ENCODE results near the gene NOC2L. TPM values are rescaled to one million over a fixed set of nuclear protein-coding genes. Genes with fewer than 3 reads are reported as not detected.

The NOC2L gene
- total RNA-seq, 1 experiment from 2014 or later: 130 TPM

GRCh38 chr1:932173-932510, 26.9 kb downstream of the NOC2L start:
- Histone ChIP-seq H3K23ac (ENCODE audit: insufficient read length, low read depth, low read length) (no peak overlapping the region), H3K27ac (ENCODE audit: insufficient read length, low read depth, low read length) (no peak overlapping the region), H2AK5ac (ENCODE audit: insufficient read length, low read length) (no peak overlapping the region), H3K4me2 (ENCODE audit: insufficient read depth, insufficient read length, low read length) (no peak overlapping the region), H4K8ac (replicated peaks; ENCODE audit: insufficient read length, low read depth, low read length) (no peak overlapping the region), H2BK5ac (ENCODE audit: insufficient read length, low read length) (no peak overlapping the region), H2AFZ (ENCODE audit: low read length) (no peak overlapping the region), H3K27me3 (ENCODE audit: insufficient read depth, low read length) (peaks cover 62% of the 10 kb centered on the region), H4K5ac (ENCODE audit: insufficient read length, low read depth, low read length) (no peak overlapping the region), H3K79me2 (ENCODE audit: insufficient read depth, low read length) (no peaks in the 10 kb centered on the region), H3K79me1 (ENCODE audit: insufficient read depth, low read depth, low read length, poor library complexity, severe bottlenecking) (no peaks in the 10 kb centered on the region), H2BK120ac (ENCODE audit: low read depth, low read length, poor library complexity, severe bottlenecking) (no peak overlapping the region), H3K14ac (ENCODE audit: insufficient read depth, low read length) (no peak overlapping the region), H4K91ac (ENCODE audit: insufficient read length, low read depth, low read length) (no peak overlapping the region), H2BK15ac (ENCODE audit: low read depth, low read length) (no peak overlapping the region), H3T11ph (ENCODE audit: low read length) (no peak overlapping the region), H3K18ac (ENCODE audit: insufficient read length, low read depth, low read length) (no peak overlapping the region), H4K20me1 (ENCODE audit: control insufficient read depth, insufficient read depth, insufficient read length) (peaks cover 5% of the 10 kb centered on the region), H3K4ac (ENCODE audit: low read depth, low read length) (no peak overlapping the region), H3K9ac (ENCODE audit: extremely low read depth, insufficient read length, low read length) (no peak overlapping the region), H3K56ac (ENCODE audit: insufficient read length, low read depth, low read length) (no peak overlapping the region), H2BK12ac (ENCODE audit: insufficient read length, low read depth, low read length) (no peak overlapping the region), H3K4me1 (ENCODE audit: insufficient read depth, low read length) (no peaks in the 10 kb centered on the region), H3K9me3 (ENCODE audit: control insufficient read depth, low read depth, low read length) (no peaks in the 10 kb centered on the region), H2BK20ac (ENCODE audit: low read depth, low read length, poor library complexity, severe bottlenecking) (no peak overlapping the region), H3K23me2 (ENCODE audit: insufficient read length, low read depth, low read length, poor library complexity, severe bottlenecking) (no peaks in the 10 kb centered on the region)
- Mint-ChIP-seq H3K27me3 (ENCODE audit: low read depth) (peaks cover 89% of the 10 kb centered on the region), H3K36me3 (ENCODE audit: insufficient read depth in 1 of 3, low read depth in 3 of 3) (peaks cover 0 to 3% (median 2%) of the 10 kb centered on the region in 3 experiments; a peak in 2 of 7 replicates), H3K9me3 (peaks cover 0 to 2% of the 10 kb centered on the region in 2 experiments; a peak in 1 of 5 replicates), H3K4me3 (no peak overlapping the region), H3K27ac (no peak overlapping the region), H3K4me1 (peaks cover 6 to 31% of the 10 kb centered on the region in 2 experiments)
- TF ChIP-seq, protein P1, sequence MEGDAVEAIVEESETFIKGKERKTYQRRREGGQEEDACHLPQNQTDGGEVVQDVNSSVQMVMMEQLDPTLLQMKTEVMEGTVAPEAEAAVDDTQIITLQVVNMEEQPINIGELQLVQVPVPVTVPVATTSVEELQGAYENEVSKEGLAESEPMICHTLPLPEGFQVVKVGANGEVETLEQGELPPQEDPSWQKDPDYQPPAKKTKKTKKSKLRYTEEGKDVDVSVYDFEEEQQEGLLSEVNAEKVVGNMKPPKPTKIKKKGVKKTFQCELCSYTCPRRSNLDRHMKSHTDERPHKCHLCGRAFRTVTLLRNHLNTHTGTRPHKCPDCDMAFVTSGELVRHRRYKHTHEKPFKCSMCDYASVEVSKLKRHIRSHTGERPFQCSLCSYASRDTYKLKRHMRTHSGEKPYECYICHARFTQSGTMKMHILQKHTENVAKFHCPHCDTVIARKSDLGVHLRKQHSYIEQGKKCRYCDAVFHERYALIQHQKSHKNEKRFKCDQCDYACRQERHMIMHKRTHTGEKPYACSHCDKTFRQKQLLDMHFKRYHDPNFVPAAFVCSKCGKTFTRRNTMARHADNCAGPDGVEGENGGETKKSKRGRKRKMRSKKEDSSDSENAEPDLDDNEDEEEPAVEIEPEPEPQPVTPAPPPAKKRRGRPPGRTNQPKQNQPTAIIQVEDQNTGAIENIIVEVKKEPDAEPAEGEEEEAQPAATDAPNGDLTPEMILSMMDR (conservative IDR thresholded peaks at IDR 0.05): no peak
- DNase-seq: no peak
- WGBS (ENCODE audit: extremely low coverage, insufficient read length, low lambda C conversion rate): no CpG with 5 or more reads among the region's 16 CpGs

Data from H9 (cell line).